LoVo (cell line): ENCODE data around the gene PRSS58.

Source experiments
- DNase-seq: peaks from one replicate; pipeline ENCODE4 v3.0.0-alpha.2; 2016; ENCODE audit warnings: low spot score

Gene PRSS58

GRCh38 chr7:142257958-142258357 is at the start of gene PRSS58:
Gene PRSS58 (minus strand): TSS chr7:142258058. CDS start chr7:142257707, 351 bp downstream.
- DNase-seq: no peak

- DNase-seq: no peak
Measured at GRCh38 chr7:142307246-142307900, 49.5 kb upstream of the PRSS58 start.

DNA sequence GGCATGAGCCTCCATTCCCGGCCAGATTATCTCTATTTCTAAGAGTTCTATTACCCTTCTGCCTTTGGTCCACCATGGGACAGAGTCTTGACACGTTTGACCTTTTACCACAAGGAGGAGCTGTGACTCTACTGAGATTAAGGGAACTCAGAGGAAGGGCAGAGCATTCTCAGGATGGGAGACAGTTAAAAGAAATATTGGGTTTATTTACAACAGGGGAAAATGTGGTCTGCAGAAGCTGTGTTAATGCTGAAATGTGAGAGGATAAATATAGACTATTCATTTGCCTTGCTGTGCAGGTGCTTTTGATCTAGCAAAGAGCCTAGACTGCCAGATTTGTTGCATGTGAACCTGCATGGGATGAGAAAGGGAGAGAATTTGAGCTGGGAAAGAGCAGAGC is 45.8 kb upstream of the PRSS58 start:
- no peak for DNase-seq

- peak; percentile 40 for DNase-seq
Measured at GRCh38 chr7:142301923-142302550, 44.2 kb upstream of the PRSS58 start.

DNA sequence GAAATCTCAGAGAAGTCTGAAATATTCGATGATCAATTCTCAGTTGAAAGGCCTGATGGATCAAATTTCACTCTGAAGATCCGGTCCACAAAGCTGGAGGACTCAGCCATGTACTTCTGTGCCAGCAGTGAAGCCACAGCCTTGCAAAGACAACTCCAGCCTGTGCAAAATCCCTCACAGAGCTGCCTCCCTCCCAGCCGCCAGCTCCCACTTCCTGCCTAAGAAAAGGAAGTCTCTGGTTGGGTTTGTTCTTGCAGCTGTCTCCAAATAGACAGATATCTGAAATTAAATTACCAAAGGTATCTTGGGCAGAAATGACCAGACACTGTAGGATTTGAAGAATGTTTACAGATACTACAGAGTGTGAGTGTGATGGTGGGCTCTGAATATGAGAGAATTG is 43.4 kb upstream of the PRSS58 start:
- DNase-seq: no peak

DNA sequence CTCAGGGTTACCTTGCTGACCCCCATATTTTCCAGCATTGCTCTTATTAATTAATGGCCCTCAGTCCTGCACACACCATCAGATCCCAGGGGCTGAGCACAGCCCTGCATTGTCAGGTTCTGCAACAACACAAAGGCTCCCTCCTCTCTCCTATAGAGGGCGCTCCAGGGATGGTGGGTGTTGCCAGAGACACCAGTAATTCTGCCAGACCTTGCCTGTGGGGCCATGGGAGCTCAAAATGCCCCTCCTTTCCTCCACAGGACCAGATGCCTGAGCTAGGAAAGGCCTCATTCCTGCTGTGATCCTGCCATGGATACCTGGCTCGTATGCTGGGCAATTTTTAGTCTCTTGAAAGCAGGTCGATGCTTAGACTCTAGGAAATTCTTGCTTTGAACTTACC is 42.8 kb upstream of the PRSS58 start:
- DNase-seq: no peak

DNA sequence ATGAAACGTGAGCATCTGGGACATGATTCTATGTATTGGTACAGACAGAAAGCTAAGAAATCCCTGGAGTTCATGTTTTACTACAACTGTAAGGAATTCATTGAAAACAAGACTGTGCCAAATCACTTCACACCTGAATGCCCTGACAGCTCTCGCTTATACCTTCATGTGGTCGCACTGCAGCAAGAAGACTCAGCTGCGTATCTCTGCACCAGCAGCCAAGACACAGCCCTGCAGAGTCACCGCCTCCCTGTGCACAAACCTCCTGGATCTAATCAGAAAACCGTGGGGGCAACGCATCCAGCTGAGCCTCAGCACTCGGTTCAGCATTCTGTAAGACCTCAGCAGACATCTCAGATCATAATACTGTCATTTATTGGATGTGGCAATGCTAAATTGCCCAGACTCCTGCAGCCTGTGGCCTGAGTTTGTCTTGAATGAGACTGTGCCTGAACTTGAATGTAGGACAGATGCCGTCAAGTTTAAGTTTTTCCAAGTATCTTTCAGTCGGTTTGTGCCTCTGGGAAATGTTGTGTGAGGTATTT is 41.5 kb upstream of the PRSS58 start:
- DNase-seq: no peak

- no peak for DNase-seq
Measured at GRCh38 chr7:142298627-142299026, 40.8 kb upstream of the PRSS58 start.

DNA sequence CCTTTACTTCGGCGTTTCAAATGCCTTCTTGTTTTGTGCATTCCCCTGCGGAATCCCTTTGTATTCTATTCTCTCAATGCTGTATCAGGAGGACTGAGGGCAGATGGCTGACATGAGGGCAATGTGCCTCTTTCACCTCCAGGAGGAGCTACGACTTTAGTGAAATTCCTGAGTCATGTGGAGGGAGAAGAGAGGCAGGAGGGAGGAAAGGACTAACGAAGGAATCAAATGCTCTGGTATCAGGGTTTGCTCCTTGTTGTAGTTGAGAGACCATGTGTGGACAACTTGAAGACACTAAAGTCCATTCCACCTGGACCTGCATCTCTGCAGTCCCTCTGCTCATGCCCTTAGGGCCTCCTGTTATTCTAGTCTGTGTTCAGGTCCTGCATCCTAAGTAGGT is 40.2 kb upstream of the PRSS58 start:
- DNase-seq: no peak

GRCh38 chr7:142280263-142280662 is 22.4 kb upstream of the PRSS58 start:
- peak; percentile 33 for DNase-seq

DNA sequence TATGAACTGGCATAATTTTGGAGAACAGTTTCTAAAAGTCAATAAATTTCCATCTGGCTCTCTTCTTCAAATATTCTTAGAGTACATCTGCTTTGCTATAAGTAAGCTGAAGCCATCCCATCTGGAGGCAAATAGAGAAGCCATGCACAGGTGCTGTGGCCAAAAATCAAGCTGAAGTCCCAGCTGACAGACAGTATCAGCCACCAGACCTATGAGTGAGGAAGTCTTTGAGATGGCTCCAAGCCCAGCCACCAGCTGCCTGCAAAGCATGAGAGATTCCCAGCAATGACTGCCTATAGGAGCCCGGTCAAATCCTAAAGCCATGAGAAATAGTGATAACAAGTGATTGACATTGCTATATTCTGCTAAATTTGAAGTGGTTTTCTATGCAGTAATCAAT is 21.7 kb upstream of the PRSS58 start:
- DNase-seq: no peak

- no peak for DNase-seq
Measured at GRCh38 chr7:142275028-142275427, 17.2 kb upstream of the PRSS58 start.

DNA sequence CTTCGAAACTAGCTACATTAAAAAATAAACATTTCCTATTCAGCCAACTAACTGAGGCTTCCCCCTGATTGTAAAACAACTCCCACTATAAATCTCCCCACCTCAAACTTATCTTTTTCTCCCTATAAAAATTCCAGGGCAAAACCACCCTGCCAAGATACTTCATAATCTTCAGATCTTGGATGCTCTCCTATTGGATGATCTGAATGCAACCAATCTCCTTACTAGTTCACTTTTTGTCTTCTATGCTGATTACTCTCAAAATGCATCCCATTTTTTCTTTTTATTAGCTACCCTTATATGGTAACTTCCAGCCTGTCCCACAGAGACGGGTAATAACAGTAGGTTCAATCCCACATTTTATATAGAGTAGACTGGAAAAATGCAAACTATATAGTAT is 15.0 kb upstream of the PRSS58 start:
- no peak for DNase-seq

DNA sequence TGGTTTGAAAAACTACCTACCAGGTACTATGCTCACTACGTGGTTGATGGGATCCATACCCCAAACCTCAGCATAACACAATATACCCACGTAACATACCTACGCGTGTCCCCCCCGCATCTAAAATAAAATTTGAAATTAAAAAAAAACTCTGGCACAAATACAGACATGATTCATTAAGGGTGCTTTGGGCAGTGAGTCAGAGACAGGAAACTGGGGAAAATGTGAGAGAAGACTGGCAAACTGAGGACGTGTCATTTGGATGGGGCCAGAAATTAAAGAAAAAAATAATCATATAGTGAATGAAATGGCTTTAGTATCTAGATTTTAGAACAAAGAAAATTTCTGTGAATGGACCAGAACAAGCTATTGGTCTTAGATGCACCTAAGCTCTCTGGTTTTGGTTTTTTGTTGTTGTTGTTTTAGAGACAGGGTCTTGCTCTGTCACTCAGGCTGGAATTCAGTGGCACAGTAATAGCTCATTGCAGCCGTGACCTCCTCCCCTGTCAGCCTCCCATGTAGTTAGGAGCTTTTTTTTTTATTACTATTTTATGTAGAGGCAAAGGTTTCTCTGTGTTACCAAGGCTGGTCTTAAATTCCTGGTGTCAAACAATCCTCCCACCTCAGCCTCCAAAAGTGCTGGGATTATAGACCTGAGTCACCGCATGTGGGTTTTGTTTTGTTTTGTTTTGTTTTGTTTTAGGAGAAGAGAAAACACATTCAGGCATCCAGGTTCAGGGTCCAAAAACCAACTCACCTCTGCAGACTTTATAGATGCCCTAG is 5.9 kb upstream of the PRSS58 start:
- no peak for DNase-seq

DNA sequence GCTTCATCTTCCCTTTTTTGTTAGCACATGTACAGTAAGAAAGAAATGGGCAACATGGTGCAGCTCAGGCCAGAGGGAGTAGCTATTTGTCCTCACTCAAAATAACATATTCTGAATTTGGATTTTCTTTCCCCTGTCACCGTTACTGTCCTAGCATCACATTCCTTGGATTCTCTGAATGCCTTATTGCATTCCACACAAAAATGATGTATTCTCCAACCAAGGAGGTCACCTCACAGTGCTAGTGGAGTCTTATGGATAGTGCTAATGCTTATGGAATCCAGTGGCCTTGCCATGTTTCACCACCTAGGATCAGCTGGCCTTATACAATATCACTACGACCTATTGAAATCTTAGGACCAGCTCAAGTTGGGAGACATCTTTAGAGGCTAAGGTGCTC is 7.2 kb downstream of the PRSS58 start:
- no peak for DNase-seq

DNA sequence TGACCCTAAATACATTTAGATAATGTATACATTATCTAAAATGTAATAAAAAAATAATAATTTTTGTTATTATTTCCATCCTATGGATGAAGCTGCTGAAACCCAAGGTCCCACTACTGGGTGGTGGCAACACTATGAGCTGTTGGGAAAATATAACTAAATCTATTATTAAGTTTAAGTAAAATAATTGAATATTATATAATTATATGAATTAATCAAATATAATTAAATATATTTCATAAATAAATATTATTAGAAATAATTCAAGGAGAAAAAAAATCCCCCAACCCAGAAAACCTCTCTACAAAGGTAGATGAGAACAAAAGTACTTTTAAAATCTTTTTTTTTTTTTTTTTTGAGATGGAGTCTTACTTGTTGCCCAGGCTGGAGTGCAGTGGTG is 7.9 kb downstream of the PRSS58 start:
- DNase-seq: no peak

DNA sequence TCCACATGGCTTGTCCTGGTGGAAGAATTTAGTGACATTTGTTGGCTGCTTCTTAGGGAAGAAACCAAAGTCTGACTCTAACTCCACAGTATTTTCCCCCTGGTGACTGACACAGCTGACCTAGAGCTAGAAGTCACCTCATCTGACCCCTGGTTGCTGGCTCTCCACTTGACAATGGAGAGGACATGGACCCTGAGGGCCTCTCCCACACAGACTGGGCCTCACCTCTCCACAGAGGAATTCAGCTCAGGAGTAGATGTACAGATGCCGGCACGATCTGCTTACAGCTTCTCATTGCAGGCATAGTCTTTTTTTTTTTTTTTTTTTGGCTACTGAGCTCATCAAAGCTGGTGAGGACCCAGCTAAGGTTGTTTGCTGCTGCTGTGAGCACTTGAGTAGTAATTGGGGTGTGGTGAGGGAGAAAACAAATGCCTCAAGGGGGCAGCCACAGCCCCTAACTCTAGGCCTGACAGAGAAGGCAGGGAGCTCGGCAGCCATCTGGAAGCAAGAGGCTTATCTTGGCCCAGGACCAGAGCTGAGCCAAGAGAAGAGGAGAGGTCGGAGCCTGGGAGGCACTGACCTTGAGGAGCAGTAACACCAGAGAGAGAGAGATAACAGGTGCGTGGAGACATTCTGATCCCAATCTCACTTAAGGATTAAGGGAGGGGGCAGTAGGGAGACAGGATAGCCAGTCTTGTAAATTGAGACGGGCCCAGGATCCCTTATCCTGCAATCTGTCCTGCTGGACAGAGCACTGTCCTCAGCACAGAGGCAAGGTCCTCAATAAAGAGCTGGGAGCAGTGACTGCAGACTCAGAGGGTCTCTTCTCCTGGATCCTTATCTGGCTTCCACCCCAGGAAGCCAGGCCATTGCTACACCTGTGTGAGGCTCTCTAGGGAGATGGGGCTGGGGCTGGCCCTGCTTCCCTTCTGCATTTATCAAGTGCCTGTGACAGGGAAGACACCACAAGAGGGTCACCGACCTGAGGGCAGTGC is 9.4 kb downstream of the PRSS58 start:
- DNase-seq: no peak

DNA sequence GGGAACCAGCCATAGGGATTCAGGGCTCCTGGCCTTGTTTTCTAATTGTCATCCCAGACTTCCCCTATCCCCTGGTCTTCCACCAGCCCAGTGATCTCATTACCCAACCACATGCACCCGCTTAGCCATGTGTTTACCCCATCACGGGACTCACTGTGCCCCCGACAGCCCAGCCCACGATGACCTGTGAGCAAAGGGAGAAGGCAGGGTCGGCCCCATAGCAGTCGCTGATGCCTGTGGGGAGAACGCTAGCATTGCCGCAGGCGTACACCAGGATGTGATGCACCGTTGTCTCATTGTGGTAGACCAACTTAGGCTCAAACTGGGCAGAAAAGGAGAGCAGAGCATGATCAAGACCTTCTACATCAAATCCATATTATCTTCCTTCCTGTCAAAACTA is 14.0 kb downstream of the PRSS58 start:
- no peak for DNase-seq

- DNase-seq: no peak
Measured at GRCh38 chr7:142240546-142240945, 17.3 kb downstream of the PRSS58 start.

GRCh38 chr7:142231716-142232115 is 26.1 kb downstream of the PRSS58 start:
- peak; percentile 9 for DNase-seq

DNA sequence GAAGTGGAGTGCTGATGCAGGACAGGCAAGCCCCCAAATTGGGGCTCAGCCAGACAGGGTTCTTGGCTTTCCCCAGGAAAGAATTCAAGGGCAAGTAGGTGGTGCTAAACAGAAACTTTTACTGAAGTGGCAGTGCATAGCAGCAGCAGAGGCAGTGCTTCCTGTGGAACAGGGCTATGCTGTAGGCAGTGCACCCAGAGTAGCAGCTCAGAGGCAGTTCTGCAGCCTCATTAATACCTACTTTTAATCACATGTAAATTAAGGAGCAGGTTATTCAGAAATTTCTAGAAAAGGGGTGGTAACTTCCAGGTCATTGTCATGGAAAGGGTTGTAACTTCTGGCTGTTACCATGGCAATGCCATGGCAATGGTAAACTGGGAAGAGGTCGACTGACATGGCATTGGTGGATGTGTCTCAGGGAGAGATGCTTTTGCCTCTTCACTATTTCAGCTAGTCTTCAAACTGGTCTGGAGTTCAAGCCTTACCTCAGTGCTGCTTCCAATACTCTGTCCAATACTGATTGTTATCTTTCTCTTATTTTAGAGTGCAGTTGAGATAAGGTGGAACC is 29.2 kb downstream of the PRSS58 start:
- DNase-seq: no peak
